NT2/D1 (cell line): ENCODE results near the gene GOLGA8K.
"Not testable (repeated sequence)": the region's sequence is repeated elsewhere in the genome, so short reads cannot be mapped to it uniquely, and the experiment has no call there.

ENCODE experiments used
- SUZ12 ChIP-seq: IDR thresholded peaks from 2 replicates; pipeline ENCODE4 v1.6.1; 2011; ENCODE audit not compliant: insufficient read length, insufficient read depth; ENCODE audit errors: extremely low read depth
- YY1 ChIP-seq: IDR thresholded peaks from 2 replicates; pipeline ENCODE4 v1.6.1; 2011; ENCODE audit not compliant: insufficient read length, insufficient read depth
- ZNF274 ChIP-seq: IDR thresholded peaks from 2 replicates; pipeline ENCODE4 v1.6.1; 2011; ENCODE audit warnings: mild to moderate bottlenecking, low read depth, low read length

DNA sequence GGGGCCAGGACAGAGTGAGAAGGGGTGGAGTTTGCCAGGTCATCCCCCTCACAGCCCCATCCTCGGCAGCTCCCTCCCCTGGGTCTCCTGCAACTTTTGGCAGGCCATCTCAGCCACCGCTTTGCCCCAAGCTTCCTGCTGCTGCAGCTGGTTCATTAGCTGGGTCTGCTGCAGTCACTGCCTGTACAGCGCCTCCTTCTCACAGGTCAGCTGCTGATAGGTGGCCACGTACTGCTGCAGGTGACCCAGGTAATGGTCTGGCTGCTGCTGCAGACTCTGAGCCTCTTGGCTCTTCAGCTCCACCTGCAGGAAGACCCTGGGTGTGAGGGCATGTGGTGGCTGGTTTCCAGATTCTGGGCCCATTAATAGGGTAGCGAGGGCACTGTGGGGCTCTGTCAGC is 8.3 kb downstream of the GOLGA8K start:
- TF ChIP-seq ZNF274, YY1, SUZ12: not testable (repeated sequence)
